MM.1S (cell line): ENCODE measurements around the gene SLC6A7.

ENCODE experiments used
- CTCF ChIP-seq: fragments of 300-600 bp; sonication (generic); IDR thresholded peaks from 2 replicates; pipeline ENCODE4 v1.5.1; 2016; ENCODE audit warnings: antibody characterized with exemption, low read length, mixed read lengths
- EZH2 ChIP-seq: fragments of 300-600 bp; sonication (generic); optimal IDR thresholded peaks from 2 replicates; pipeline ENCODE3; 2017; ENCODE audit warnings: low read depth, mild to moderate bottlenecking, antibody characterized with exemption, low read length, mixed read lengths

- TF ChIP-seq CTCF (no peak), EZH2 (no peak)
These were observed 59.1 kb downstream of the SLC6A7 start for GRCh38 chr5:150248946-150249345.
